SK-N-MC (cell line): ENCODE results near the gene IGF2BP2.

Source experiments
- EZH2 ChIP-seq: fragments of 200-600 bp; sonication (generic); IDR thresholded peaks from one replicate; pipeline ENCODE4 v1.6.1; 2017; ENCODE audit warnings: antibody characterized with exemption
- FOXP2 ChIP-seq: optimal IDR thresholded peaks from 2 replicates; pipeline ENCODE3; 2011; ENCODE audit warnings: mild to moderate bottlenecking, moderate library complexity; ENCODE audit not compliant: insufficient read depth; ENCODE audit errors: extremely low read length, control extremely low read depth
- POLR2AphosphoS5 ChIP-seq: IDR thresholded peaks from 2 replicates; pipeline ENCODE4 v1.6.1; 2012; ENCODE audit warnings: mild to moderate bottlenecking, low read depth, low read length, borderline replicate concordance

DNA sequence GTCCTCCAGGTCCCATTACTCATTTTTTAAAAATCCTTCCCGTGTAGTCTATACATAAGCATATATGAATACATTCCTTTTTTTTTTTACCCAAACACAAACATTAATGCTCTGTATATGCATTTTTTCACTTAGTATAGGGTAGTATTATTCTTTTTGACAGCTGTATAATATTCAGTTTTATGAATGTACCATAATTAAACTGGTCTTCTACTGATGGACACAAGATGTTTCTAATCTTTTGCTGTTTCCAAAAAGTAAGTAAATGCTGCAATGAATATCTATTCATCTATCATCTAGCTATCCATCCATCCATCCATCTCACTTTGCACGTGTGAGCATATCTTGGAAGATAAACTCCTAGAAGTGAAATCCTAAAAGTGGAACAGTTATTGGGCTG, 110.8 kb downstream of the IGF2BP2 start:
- TF ChIP-seq POLR2AphosphoS5 (no peak), EZH2 (no peak), FOXP2 (no peak)
